Naive thymus-derived CD4-positive, alpha-beta T cell (primary cell): ENCODE data around the gene RAPGEF6. TPM values are rescaled to one million over a fixed set of nuclear protein-coding genes. Genes with fewer than 3 reads are reported as not detected.

Experiments
- ATAC-seq: fragments of 150-1000 bp; cut with Tn5 transposase; 2 replicates; pipeline ENCODE4 v1.10.0; 2021; ENCODE audit warnings: mild to moderate bottlenecking, moderate library complexity
- CTCF ChIA-PET: fragments of 350-600 bp; sonication (Branson Sonifier 250); formaldehyde crosslinking; loops from one replicate; lab custom pipeline; 2021; ENCODE audit warnings: antibody characterized with exemption; lab: Charles Lee
- POLR2A ChIA-PET: fragments of 350-600 bp; sonication (Branson Sonifier 250); formaldehyde crosslinking; loops from one replicate; lab custom pipeline; 2021; ENCODE audit warnings: antibody characterized with exemption, inconsistent platforms; lab: Charles Lee
- DNase-seq, 9 donors: peaks; one replicate each; pipeline versions ENCODE4 v3.0.0 to v3.0.0-alpha.2; 2020 to 2022; ENCODE audit warnings: mixed read lengths in 1 of 9
- H3K27ac ChIP-seq: one replicate; pipeline ENCODE4 v1.7.0; 2013; ENCODE audit warnings: mild to moderate bottlenecking, low read depth, low read length, moderate library complexity
- H3K27me3 ChIP-seq, 2 donors: one replicate each; pipeline ENCODE4 v1.7.0; 2013; ENCODE audit warnings: low read length in 2 of 2, mild to moderate bottlenecking in 2 of 2, moderate library complexity in 2 of 2; ENCODE audit not compliant: control insufficient read depth in 2 of 2, insufficient read depth in 2 of 2
- H3K36me3 ChIP-seq, 3 experiments: 1 replicate in 2 of 3; 2 replicates in 1 of 3; pipeline ENCODE4 v1.7.0; 2013; ENCODE audit warnings: low read length in 3 of 3, mild to moderate bottlenecking in 3 of 3, moderate library complexity in 1 of 3; ENCODE audit not compliant: insufficient read depth in 3 of 3, control insufficient read depth in 2 of 3
- H3K4me1 ChIP-seq, 2 donors: one replicate each; pipeline ENCODE4 v1.7.0; 2013; ENCODE audit warnings: low read length in 2 of 2, mild to moderate bottlenecking in 2 of 2, moderate library complexity in 1 of 2; ENCODE audit not compliant: control insufficient read depth in 2 of 2, insufficient read depth in 2 of 2
- H3K4me3 ChIP-seq: 2 replicates; pipeline ENCODE4 v1.7.0; 2013; ENCODE audit warnings: mild to moderate bottlenecking, low read length
- H3K9me3 ChIP-seq, 3 experiments: 1 replicate in 2 of 3; 2 replicates in 1 of 3; pipeline ENCODE4 v1.7.0; 2013; ENCODE audit warnings: low read length in 3 of 3; ENCODE audit not compliant: control insufficient read depth in 2 of 3
- H3K27ac Mint-ChIP-seq, 9 donors: one replicate each; pipeline ENCODE4 v1.8.0; 2020 to 2022; ENCODE audit warnings: mixed read lengths in 9 of 9, mild to moderate bottlenecking in 8 of 9, moderate library complexity in 5 of 9, inconsistent platforms in 2 of 9
- H3K27me3 Mint-ChIP-seq, 5 donors: one replicate each; pipeline ENCODE4 v1.8.0; 2021 to 2022; ENCODE audit warnings: mixed read lengths in 5 of 5, mild to moderate bottlenecking in 1 of 5
- H3K36me3 Mint-ChIP-seq, 5 donors: one replicate each; pipeline ENCODE4 v1.8.0; 2020 to 2022; ENCODE audit warnings: mixed read lengths in 5 of 5, mild to moderate bottlenecking in 3 of 5, inconsistent platforms in 1 of 5
- H3K4me1 Mint-ChIP-seq, 7 donors: one replicate each; pipeline ENCODE4 v1.8.0; 2020 to 2022; ENCODE audit warnings: mixed read lengths in 7 of 7, mild to moderate bottlenecking in 3 of 7, inconsistent platforms in 1 of 7
- H3K4me3 Mint-ChIP-seq, 10 donors: one replicate each; pipeline ENCODE4 v1.8.0; 2020 to 2022; ENCODE audit warnings: mild to moderate bottlenecking in 10 of 10, mixed read lengths in 10 of 10, moderate library complexity in 6 of 10, inconsistent platforms in 2 of 10
- H3K9me3 Mint-ChIP-seq, 11 donors: one replicate each; pipeline ENCODE4 v1.8.0; 2020 to 2022; ENCODE audit warnings: mixed read lengths in 11 of 11, mild to moderate bottlenecking in 4 of 11, inconsistent platforms in 1 of 11, moderate library complexity in 1 of 11
- intact Hi-C, 2 donors: fragments of 100-400 bp; cut with micrococcal nuclease; formaldehyde crosslinking; loops; one replicate each; pipeline ENCODE4 v1.15.1; 2023
- polyA plus RNA-seq, 2 donors: library from polyadenylated mRNA; unstranded; fragments of 300-500 nt; fragmentation: Illumina TruSeq; gene quantifications; one replicate each; pipeline ENCODE4 v1.2.3, GENCODE V29; 2021
- total RNA-seq, 6 experiments: library from RNA in 5 of 6; stranded (reverse) in 5 of 6; gene quantifications; 1 replicate in 5 of 6; 2 replicates in 1 of 6; pipeline ENCODE4 v1.2.3 and lab custom pipeline; 2021 to 2026

The RAPGEF6 gene
- total and polyA plus RNA-seq, 7 experiments from 2014 or later: 36.7 to 186 (median 90.8) TPM

DNA sequence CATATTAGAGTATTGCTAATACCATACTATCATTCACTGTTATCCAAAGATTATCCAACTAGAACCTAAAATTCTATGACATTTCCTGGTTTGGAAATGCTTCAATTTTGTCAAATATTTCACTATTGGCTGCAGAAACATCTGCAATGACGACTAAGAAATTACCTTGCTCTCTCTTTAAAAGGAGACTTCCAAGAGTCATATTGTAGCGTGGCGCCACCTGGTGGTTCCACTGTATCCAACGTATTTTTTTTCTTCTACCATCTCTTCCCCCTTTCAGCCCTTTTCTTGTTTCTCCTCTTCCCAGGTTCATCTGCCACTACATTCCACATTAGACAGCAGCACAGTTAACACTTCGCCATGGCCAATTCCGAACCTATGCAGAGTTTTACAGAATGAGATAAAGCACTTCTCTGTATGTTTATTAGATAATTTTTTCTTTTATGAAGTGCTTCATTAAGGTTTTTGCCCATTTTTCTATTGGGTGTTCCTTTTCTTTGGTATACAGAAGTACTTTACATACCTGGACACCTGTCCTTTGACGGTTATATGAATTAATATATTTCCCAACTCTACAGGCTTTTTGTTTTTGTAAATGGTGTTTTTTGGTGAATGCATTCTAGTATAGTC, 217.7 kb downstream of the RAPGEF6 start:
- Mint-ChIP-seq H3K9me3 (no peaks in the 10 kb centered on the region), H3K27ac (peak overlapping the region; percentile 68 to 95 (median 81)), H3K36me3 (peaks cover 0 to 36% (median 14%) of the 10 kb centered on the region in 5 donors), H3K27me3 (no peaks in the 10 kb centered on the region), H3K4me3 (peak overlapping the region in 7 of 10 donors; percentile 27 to 70 (median 45)), H3K4me1 (peaks cover 17 to 52% (median 46%) of the 10 kb centered on the region in 7 donors)
- ATAC-seq (peak; percentile 81), DNase-seq (peak; percentile 61 to 78 (median 74))
- Histone ChIP-seq H3K36me3 (peaks cover 0 to 10% (median 5%) of the 10 kb centered on the region in 3 experiments), H3K4me3 (no peak overlapping the region), H3K4me1 (peaks cover 8 to 14% of the 10 kb centered on the region in 2 donors), H3K9me3 (no peaks in the 10 kb centered on the region), H3K27ac (peak overlapping the region; percentile 23), H3K27me3 (no peaks in the 10 kb centered on the region)
- intact Hi-C loops: loop anchor here (1.0 to 5.0 kb wide), 11 partner anchors 21 to 546 kb away; partner anchors contain the start of genes FNIP1 (in 1 of the 2) and LYRM7 (in 1 of the 2)
- ChIA-PET POLR2A (interaction anchor here (0.6 to 0.8 kb wide), 4 partner anchors 23 to 253 kb away, joined by 4 to 6 read pairs (median 4); no protein-coding TSS in a partner anchor), CTCF (interaction anchor here (0.7 to 1.5 kb wide), 3 partner anchors 10 to 256 kb away, joined by 3 to 5 read pairs (median 3); no protein-coding TSS in a partner anchor)

DNA sequence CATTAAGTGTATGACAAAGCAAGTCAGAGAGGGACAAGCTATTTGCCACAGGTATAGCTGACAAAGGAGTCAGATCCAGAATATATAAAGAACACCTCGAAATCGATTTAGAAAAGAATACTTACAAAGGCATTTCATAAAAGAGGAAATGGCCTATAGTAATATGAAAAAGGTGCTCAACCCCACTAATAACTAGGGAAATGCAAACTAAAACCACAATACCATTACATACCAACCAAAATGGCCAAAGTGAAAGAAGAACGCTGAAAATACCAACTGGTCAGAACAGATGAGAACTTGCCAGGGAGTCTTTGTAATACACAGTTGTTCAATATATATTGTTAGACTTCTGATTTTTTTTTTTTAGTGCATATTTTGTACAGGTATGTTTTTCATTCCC, 218.3 kb downstream of the RAPGEF6 start:
- intact Hi-C loops: loop anchor here (1.0 to 5.0 kb wide), 11 partner anchors 20 to 545 kb away; partner anchors contain the start of genes FNIP1 (in 1 of the 2) and LYRM7 (in 1 of the 2)
- POLR2A ChIA-PET: interaction anchor here (0.6 to 3.3 kb wide), 4 partner anchors 23 to 253 kb away, joined by 4 to 14 read pairs (median 6); partner anchors contain the start of gene CDC42SE2
- Histone ChIP-seq H3K4me1 (peaks cover 8 to 14% of the 10 kb centered on the region in 2 donors), H3K27ac (peak overlapping the region; percentile 23), H3K36me3 (peaks cover 0 to 4% (median 0%) of the 10 kb centered on the region in 3 experiments), H3K9me3 (no peaks in the 10 kb centered on the region), H3K27me3 (no peaks in the 10 kb centered on the region), H3K4me3 (no peak overlapping the region)
- Mint-ChIP-seq H3K4me3 (peak overlapping the region in 6 of 10 donors; percentile 11 to 70 (median 38)), H3K9me3 (no peaks in the 10 kb centered on the region), H3K4me1 (peaks cover 17 to 52% (median 46%) of the 10 kb centered on the region in 7 donors), H3K27ac (peak overlapping the region; percentile 3 to 95 (median 74)), H3K36me3 (peaks cover 0 to 31% (median 14%) of the 10 kb centered on the region in 5 donors), H3K27me3 (no peaks in the 10 kb centered on the region)
- DNase-seq (no peak), ATAC-seq (no peak)
- CTCF ChIA-PET: interaction anchor here (0.6 to 2.2 kb wide), 5 partner anchors 9 to 546 kb away, joined by 3 to 8 read pairs (median 3); no protein-coding TSS in a partner anchor

DNA sequence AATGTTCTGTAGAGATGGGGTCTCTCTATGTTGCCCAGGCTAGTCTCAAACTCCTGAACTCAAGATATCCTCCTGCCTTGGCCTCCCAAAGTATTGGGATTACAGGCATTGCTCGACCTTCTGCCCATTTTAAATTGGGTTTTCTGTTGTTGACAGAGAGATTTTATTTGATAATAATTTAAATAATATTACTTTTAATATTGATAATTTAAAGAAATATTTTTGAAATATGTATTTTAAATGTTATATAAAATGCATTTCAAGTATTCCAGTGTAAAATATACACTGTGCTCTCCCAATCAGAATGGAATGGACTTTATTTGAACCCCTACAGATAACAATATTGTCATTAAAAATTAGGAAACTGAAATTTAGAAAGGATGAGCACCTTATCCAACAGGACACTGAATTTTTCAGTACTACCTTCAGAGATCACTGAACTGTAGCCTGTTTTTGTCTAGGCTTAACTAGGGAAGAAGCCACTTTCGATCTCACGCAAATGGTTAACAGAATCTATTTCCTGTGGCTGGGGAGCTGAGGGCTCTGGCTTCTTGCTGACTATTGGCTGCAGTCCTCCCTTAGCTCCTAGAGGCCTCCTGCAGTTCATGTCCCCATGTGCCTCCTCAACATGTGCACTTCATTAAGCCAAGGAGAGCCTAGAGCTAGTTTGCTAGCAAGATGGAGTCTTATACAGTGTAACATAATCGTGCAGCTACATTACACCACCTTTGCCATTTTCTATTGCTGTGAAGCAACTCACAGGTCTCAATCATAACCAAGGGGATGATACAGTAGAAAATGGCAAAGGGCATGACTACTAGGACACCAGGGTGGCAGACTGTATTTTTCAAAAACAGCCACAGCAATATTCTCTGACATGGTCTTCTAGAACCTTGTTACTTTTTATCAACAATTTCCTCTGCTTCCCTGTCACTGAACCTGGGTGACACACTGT, 221.1 kb downstream of the RAPGEF6 start:
- CTCF ChIA-PET: interaction anchor here (0.6 to 2.4 kb wide), 6 partner anchors 9 to 857 kb away, joined by 3 to 11 read pairs (median 3); no protein-coding TSS in a partner anchor
- H3K27me3 ChIP-seq: no peaks in the 10 kb centered on the region
- peak overlapping the region; percentile 38 for H3K27ac ChIP-seq
- Mint-ChIP-seq H3K4me3 (peak overlapping the region; percentile 40 to 73 (median 58)), H3K27ac (peak overlapping the region; percentile 76 to 94 (median 84)), H3K36me3 (peaks cover 10 to 45% (median 30%) of the 10 kb centered on the region in 5 donors), H3K27me3 (no peaks in the 10 kb centered on the region), H3K4me1 (peaks cover 20 to 60% (median 47%) of the 10 kb centered on the region in 7 donors), H3K9me3 (peaks cover 0 to 9% (median 0%) of the 10 kb centered on the region in 11 donors)
- peaks cover 8 to 14% of the 10 kb centered on the region in 2 donors for H3K4me1 ChIP-seq
- POLR2A ChIA-PET: interaction anchor here (0.6 to 3.3 kb wide), 10 partner anchors 8 to 448 kb away, joined by 3 to 14 read pairs (median 3); partner anchors contain the start of gene CDC42SE2
- peak; percentile 65 for ATAC-seq
- peak in 1 of 9 donors; percentile 20 for DNase-seq
- intact Hi-C loops: no loop called here
- H3K4me3 ChIP-seq: no peak overlapping the region
- peaks cover 0 to 1% (median 0%) of the 10 kb centered on the region in 3 experiments for H3K36me3 ChIP-seq
- H3K9me3 ChIP-seq: no peaks in the 10 kb centered on the region

DNA sequence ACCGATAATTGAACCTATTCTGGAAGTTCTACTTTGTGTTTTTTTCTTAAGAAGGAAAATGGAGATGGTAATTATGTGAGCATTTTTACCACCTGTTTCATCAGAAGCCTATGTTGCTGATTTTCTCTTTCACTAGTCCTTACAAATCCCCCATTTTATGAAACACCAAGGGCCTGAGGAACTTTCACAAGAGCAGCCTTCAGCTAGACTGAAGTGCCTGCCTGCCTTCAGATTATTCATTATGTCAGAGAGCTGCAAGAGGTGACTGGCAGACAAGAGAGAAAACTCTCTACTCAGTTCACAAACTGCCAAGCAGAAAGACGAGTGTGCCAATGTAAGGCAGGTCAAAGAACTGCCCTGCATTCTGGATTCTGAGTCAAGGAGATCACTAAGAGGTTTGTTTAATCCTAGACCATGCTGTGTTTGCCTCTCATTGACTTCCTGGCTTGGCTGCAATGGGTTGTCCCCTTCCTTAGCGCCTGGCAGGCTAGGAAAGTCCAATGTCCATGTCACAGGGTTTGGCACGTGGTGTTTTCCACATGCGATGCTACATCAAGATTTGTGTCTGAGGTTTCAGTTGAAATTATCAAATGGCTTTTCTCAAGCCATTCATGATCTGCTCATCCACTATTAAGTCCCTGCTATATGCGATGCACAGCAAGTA, 227.9 kb downstream of the RAPGEF6 start:
- intact Hi-C loops: no loop called here
- Mint-ChIP-seq H3K27ac (peak overlapping the region in 8 of 9 donors; percentile 33 to 89 (median 59)), H3K27me3 (no peaks in the 10 kb centered on the region), H3K36me3 (peaks cover 33 to 84% (median 77%) of the 10 kb centered on the region in 5 donors), H3K9me3 (peaks cover 0 to 30% (median 9%) of the 10 kb centered on the region in 11 donors), H3K4me1 (peaks cover 8 to 48% (median 22%) of the 10 kb centered on the region in 7 donors), H3K4me3 (no peak overlapping the region)
- no peaks in the 10 kb centered on the region for H3K4me1 ChIP-seq
- ATAC-seq (no peak), DNase-seq (no peak)
- POLR2A ChIA-PET: interaction anchor here (0.9 to 2.2 kb wide), 3 partner anchors 7 to 11 kb away, joined by 3 to 7 read pairs (median 4); no protein-coding TSS in a partner anchor
- no peak overlapping the region for H3K27ac ChIP-seq
- CTCF ChIA-PET: interaction anchor here (0.5 to 1.1 kb wide), 4 partner anchors 8 to 276 kb away, joined by 3 to 5 read pairs (median 4); no protein-coding TSS in a partner anchor
- peaks cover 0 to 6% (median 0%) of the 10 kb centered on the region in 3 experiments for H3K9me3 ChIP-seq
- no peaks in the 10 kb centered on the region for H3K27me3 ChIP-seq
- no peak overlapping the region for H3K4me3 ChIP-seq
- peaks cover 0 to 64% (median 5%) of the 10 kb centered on the region in 3 experiments for H3K36me3 ChIP-seq

DNA sequence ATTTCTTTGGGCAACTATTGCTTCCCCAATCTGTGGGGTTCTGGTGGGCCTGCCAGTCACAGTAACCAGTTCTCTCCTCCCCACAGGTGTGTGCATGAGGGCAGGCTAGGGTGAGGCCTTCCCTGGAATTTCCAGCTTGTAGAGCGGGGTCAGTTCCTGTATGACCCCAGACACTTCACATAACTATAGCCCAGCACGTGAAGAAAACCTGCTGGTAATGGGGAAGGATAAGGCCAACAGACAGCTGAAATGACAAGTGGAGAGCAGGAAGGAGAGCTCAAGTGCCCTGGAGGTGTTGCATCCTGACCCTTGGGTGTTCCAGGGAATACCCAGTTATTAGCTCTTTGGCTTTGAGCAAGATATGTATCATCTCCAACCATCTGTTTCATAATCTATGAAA, 229.0 kb downstream of the RAPGEF6 start:
- Histone ChIP-seq H3K4me1 (no peaks in the 10 kb centered on the region), H3K9me3 (peaks cover 0 to 10% (median 0%) of the 10 kb centered on the region in 3 experiments), H3K27ac (no peak overlapping the region), H3K27me3 (no peaks in the 10 kb centered on the region), H3K4me3 (no peak overlapping the region), H3K36me3 (peaks cover 0 to 72% (median 5%) of the 10 kb centered on the region in 3 experiments)
- peak overlapping the region in 1 of 10 donors; percentile 36 for H3K4me3 Mint-ChIP-seq
- H3K36me3 Mint-ChIP-seq: peaks cover 37 to 84% (median 77%) of the 10 kb centered on the region in 5 donors
- peaks cover 0 to 35% (median 13%) of the 10 kb centered on the region in 11 donors for H3K9me3 Mint-ChIP-seq
- ChIA-PET POLR2A (interaction anchor here (1.1 to 2.2 kb wide), 4 partner anchors 8 to 140 kb away, joined by 3 to 7 read pairs (median 4); no protein-coding TSS in a partner anchor), CTCF (interaction anchor here (1.0 to 1.1 kb wide), 2 partner anchors 9 to 12 kb away, joined by 3 to 5 read pairs; no protein-coding TSS in a partner anchor)
- no peaks in the 10 kb centered on the region for H3K27me3 Mint-ChIP-seq
- DNase-seq (no peak), ATAC-seq (no peak)
- H3K4me1 Mint-ChIP-seq: peaks cover 8 to 48% (median 23%) of the 10 kb centered on the region in 7 donors
- H3K27ac Mint-ChIP-seq: peak overlapping the region; percentile 42 to 93 (median 76)
- intact Hi-C loops: no loop called here
